GM20000 (cell line): ENCODE measurements around the gene ABLIM3.

ENCODE experiments used
- DNase-seq: peaks from one replicate; pipeline ENCODE4 v3.0.0; 2012; ENCODE audit warnings: low spot score
- TF ChIP-seq, protein P1 (sequence below): IDR thresholded peaks from 2 replicates; pipeline ENCODE4 v1.5.1; 2012; ENCODE audit warnings: mild to moderate bottlenecking, control low read depth; ENCODE audit errors: extremely low read depth, missing control alignments

ABLIM3 gene

GRCh38 chr5:149141224-149141956 lies at the start of gene ABLIM3:
TSS of gene ABLIM3 (plus strand) at chr5:149141493. CDS start at chr5:149142096, 603 bp downstream.
- peak; percentile 85 for DNase-seq
- TF ChIP-seq, protein P1, sequence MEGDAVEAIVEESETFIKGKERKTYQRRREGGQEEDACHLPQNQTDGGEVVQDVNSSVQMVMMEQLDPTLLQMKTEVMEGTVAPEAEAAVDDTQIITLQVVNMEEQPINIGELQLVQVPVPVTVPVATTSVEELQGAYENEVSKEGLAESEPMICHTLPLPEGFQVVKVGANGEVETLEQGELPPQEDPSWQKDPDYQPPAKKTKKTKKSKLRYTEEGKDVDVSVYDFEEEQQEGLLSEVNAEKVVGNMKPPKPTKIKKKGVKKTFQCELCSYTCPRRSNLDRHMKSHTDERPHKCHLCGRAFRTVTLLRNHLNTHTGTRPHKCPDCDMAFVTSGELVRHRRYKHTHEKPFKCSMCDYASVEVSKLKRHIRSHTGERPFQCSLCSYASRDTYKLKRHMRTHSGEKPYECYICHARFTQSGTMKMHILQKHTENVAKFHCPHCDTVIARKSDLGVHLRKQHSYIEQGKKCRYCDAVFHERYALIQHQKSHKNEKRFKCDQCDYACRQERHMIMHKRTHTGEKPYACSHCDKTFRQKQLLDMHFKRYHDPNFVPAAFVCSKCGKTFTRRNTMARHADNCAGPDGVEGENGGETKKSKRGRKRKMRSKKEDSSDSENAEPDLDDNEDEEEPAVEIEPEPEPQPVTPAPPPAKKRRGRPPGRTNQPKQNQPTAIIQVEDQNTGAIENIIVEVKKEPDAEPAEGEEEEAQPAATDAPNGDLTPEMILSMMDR: peak; percentile 92

DNA sequence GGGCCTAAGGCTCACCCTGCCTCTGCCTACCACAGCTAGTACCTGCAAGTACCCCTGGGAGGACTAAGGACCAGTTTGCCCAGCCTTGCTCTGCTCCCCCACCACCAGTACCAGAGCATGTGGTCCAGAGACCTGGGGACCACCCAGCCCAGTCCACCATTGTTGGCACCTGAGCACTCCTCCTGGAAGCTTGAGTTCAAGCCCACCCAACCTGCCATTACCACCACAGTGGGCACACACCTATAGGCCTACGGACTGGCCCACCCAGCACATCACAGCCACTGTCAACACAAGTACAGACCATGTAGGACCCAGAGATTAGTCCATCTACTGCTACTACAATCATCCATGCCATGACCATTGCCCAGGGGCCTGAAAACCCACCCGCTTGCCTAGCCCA lies 47.7 kb upstream of the ABLIM3 start:
- TF ChIP-seq, protein P1: no peak
- DNase-seq: no peak

GRCh38 chr5:149094996-149095395 lies 46.3 kb upstream of the ABLIM3 start:
- no peak for DNase-seq
- TF ChIP-seq, protein P1: no peak

GRCh38 chr5:149099920-149100319 lies 41.4 kb upstream of the ABLIM3 start:
- TF ChIP-seq, protein P1: no peak
- no peak for DNase-seq

DNA sequence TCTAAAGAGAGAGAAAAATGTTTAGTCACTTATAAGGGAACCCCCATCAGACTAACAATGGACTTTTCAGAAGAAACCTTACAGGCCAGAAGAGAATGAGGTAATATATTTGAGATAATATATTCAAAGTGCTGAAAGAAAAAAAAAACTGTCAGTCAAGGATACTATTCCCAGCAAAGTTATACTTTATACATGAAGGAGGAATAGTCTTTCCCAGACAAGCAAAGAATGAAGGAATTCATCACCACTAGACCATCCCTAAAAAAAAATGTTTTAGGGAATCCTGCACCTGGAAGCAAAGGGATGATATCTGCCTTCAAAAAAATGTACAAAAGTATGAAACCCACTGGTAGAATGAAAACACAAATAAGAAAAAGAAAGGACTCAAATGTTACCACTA lies 41.0 kb upstream of the ABLIM3 start:
- TF ChIP-seq, protein P1: no peak
- no peak for DNase-seq

DNA sequence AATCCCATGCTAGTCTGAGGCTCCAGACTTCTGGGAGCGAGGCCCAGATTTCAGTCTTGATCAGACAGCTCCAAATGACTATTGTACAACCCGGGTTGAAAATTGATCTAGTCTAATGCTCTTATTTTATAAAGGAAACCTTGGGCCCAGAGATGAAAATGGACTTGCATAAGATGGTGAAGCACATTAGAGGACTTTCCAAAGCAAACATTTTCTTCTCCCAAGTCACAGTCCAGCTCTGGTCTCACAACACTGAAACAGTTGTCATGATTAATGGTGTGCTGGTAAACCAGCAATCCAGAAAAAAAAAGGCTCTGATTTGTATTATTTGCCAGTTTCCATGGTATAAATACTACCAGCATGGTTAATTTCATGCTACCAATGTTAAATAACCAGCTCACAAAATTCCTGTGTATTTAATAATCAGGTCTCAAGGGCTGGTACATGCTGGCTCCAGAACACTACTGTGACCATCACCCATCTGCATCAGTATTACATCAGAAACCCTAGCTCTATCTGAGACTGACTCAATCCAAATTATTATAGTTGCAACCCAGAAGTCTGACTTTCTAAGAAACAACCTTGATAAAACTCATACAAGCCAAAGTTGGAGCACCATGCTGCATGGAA lies 32.5 kb upstream of the ABLIM3 start:
- TF ChIP-seq, protein P1: no peak
- DNase-seq: no peak

- TF ChIP-seq, protein P1: no peak
- no peak for DNase-seq
These were observed 30.9 kb upstream of the ABLIM3 start for GRCh38 chr5:149110406-149110805.
